UCSD-AML1 (cell line): ENCODE measurements around the gene EXTL1.

Experiments
- DNase-seq: peaks from one replicate; lab custom pipeline; 2025; ENCODE audit not compliant: unreplicated experiment; lab: John Stamatoyannopoulos, UW

The EXTL1 gene

GRCh38 chr1:26069941-26070295, 48.3 kb downstream of the EXTL1 start:
- no peak for DNase-seq

GRCh38 chr1:26070296-26070962, 48.9 kb downstream of the EXTL1 start:
- DNase-seq: no peak

- DNase-seq: no peak
Measured at GRCh38 chr1:26070963-26071342, 49.4 kb downstream of the EXTL1 start.

GRCh38 chr1:26072305-26072704, 50.7 kb downstream of the EXTL1 start:
- no peak for DNase-seq

- no peak for DNase-seq
Measured at GRCh38 chr1:26075421-26076144, 54.0 kb downstream of the EXTL1 start.

- DNase-seq: no peak
Measured at GRCh38 chr1:26077524-26077923, 55.9 kb downstream of the EXTL1 start.

- no peak for DNase-seq
Measured at GRCh38 chr1:26078286-26079177, 57.0 kb downstream of the EXTL1 start.

GRCh38 chr1:26079178-26079563, 57.6 kb downstream of the EXTL1 start:
- DNase-seq: no peak

- no peak for DNase-seq
Measured at GRCh38 chr1:26079960-26080814, 58.6 kb downstream of the EXTL1 start.

- no peak for DNase-seq
Measured at GRCh38 chr1:26081267-26082019, 59.9 kb downstream of the EXTL1 start.

GRCh38 chr1:26082020-26082350, 60.4 kb downstream of the EXTL1 start:
- DNase-seq: no peak

GRCh38 chr1:26083208-26083607, 61.6 kb downstream of the EXTL1 start:
- no peak for DNase-seq

GRCh38 chr1:26084091-26084561, 62.6 kb downstream of the EXTL1 start:
- no peak for DNase-seq

GRCh38 chr1:26084844-26085243, 63.3 kb downstream of the EXTL1 start:
- no peak for DNase-seq
